K562 (cell line): ENCODE data around the gene UBLCP1. TPM values are rescaled to one million over a fixed set of nuclear protein-coding genes. Genes with fewer than 3 reads are reported as not detected.
"Not testable (repeated sequence)": the region's sequence is repeated elsewhere in the genome, so short reads cannot be mapped to it uniquely, and the experiment has no call there.

ENCODE experiments used
- ATAC-seq: fragments of 200-7000 bp; cut with Tn5 transposase; 3 replicates; pipeline ENCODE4 v1.9.1; 2020; ENCODE audit warnings: moderate library complexity
- BruUV-seq: library from RNA; stranded (reverse); fragments of 400-500 nt; replicated peaks from 2 replicates; lab custom pipeline; 2021; lab: Mats Ljungman, UMichigan
- CTCF ChIA-PET: fragments of 300-600 bp; formaldehyde crosslinking; extraction: SDS; loops from one replicate; lab custom pipeline; 2021; ENCODE audit warnings: low intra/inter-chr PET ratio; lab: Yijun Ruan, JAX
- POLR2A ChIA-PET: fragments of 300-600, 350-650 bp; sonication (Branson Sonifier 250); formaldehyde crosslinking; extraction: SDS; loops from one replicate; lab custom pipeline; 2021; ENCODE audit warnings: antibody characterized with exemption, inconsistent platforms; lab: Yijun Ruan, JAX
- DNase-seq, 4 experiments: peaks; one replicate each; pipeline versions ENCODE4 v3.0.0 to v3.0.0-alpha.2; 2011 to 2018; ENCODE audit warnings: low spot score in 3 of 4, mixed read lengths in 3 of 4; ENCODE audit errors: extremely low read depth in 1 of 4
- FAIRE-seq: peaks from 2 replicates; lab custom pipeline; 2011; peaks lifted over from hg19 to GRCh38; lab: Jason Lieb, UNC
- H2AFZ ChIP-seq: 2 replicates; pipeline ENCODE4 v1.6.0; 2011; ENCODE audit warnings: low read depth, low read length, control low read depth, inconsistent platforms
- H3K27ac ChIP-seq: fragments of 200-600 bp; 3 replicates; pipeline ENCODE4 v1.8.0; 2011; ENCODE audit warnings: low read depth, mild to moderate bottlenecking, control low read depth, inconsistent platforms, low read length, moderate library complexity, mixed read lengths; ENCODE audit errors: extremely low read depth
- H3K27me3 ChIP-seq, 2 experiments: fragments of 300-600 bp in 1 of 2; 2 replicates in 1 of 2; 3 replicates in 1 of 2; pipeline versions ENCODE4 v1.6.0 to v1.8.0; 2011; ENCODE audit warnings: inconsistent platforms in 2 of 2, low read length in 2 of 2, mild to moderate bottlenecking in 1 of 2, mixed read lengths in 1 of 2, moderate library complexity in 1 of 2; ENCODE audit not compliant: control insufficient read depth in 2 of 2, insufficient read depth in 2 of 2
- H3K36me3 ChIP-seq: fragments of 300-600 bp; 3 replicates; pipeline ENCODE4 v1.8.0; 2011; ENCODE audit warnings: mild to moderate bottlenecking, low read length, inconsistent platforms; ENCODE audit not compliant: control insufficient read depth, insufficient read depth
- H3K4me1 ChIP-seq, 2 experiments: fragments of 200-600 bp in 1 of 2; replicated peaks in 1 of 2; 2 replicates in 1 of 2; 3 replicates in 1 of 2; pipeline versions ENCODE4 v1.5.1 to v1.8.0; 2011; ENCODE audit warnings: inconsistent platforms in 2 of 2, low read length in 2 of 2, mild to moderate bottlenecking in 1 of 2, mixed read lengths in 1 of 2, moderate library complexity in 1 of 2; ENCODE audit not compliant: control insufficient read depth in 2 of 2, insufficient read depth in 2 of 2
- H3K4me2 ChIP-seq: 2 replicates; pipeline ENCODE4 v1.6.1; 2011; ENCODE audit warnings: low read length, control low read depth, inconsistent platforms, mixed read lengths; ENCODE audit not compliant: insufficient read depth
- H3K4me3 ChIP-seq: fragments of 200-600 bp; sonication (generic), shearing (Covaris generic); 2 replicates; pipeline ENCODE4 v1.5.1; 2016; ENCODE audit warnings: control low read depth, inconsistent platforms
- H3K79me2 ChIP-seq: fragments of 200-600 bp; 3 replicates; pipeline ENCODE4 v1.8.0; 2011; ENCODE audit warnings: low read length, inconsistent platforms; ENCODE audit not compliant: control insufficient read depth, insufficient read depth
- H3K9ac ChIP-seq, 2 experiments: 2 replicates each; pipeline versions ENCODE4 v1.6.0 to v1.6.1; 2011; ENCODE audit warnings: low read depth in 2 of 2, low read length in 2 of 2, control low read depth in 1 of 2, inconsistent platforms in 1 of 2, mild to moderate bottlenecking in 1 of 2, mixed read lengths in 1 of 2; ENCODE audit not compliant: insufficient read depth in 1 of 2
- H3K9me1 ChIP-seq: one replicate; pipeline ENCODE4 v1.6.0; 2011; ENCODE audit warnings: inconsistent platforms, mild to moderate bottlenecking, low read length, moderate library complexity; ENCODE audit not compliant: control insufficient read depth, insufficient read depth
- H3K9me3 ChIP-seq: replicated peaks from 2 replicates; pipeline ENCODE4 v1.5.1; 2011; ENCODE audit warnings: low read depth, low read length, inconsistent platforms; ENCODE audit not compliant: control insufficient read depth, insufficient read depth
- H4K20me1 ChIP-seq: replicated peaks from 2 replicates; pipeline ENCODE4 v1.6.1; 2011; ENCODE audit warnings: low read length, inconsistent platforms, mixed read lengths; ENCODE audit not compliant: control insufficient read depth, insufficient read depth
- BRD4 ChIP-seq: fragments of 200-600 bp; sonication (generic); IDR thresholded peaks from 2 replicates; pipeline ENCODE4 v1.6.1; 2017; ENCODE audit warnings: inconsistent platforms
- ESRRB ChIP-seq: fragments of 250-450 bp; sonication (Bioruptor Pico); IDR thresholded peaks from 2 replicates; pipeline ENCODE4 v1.5.0; 2020; ENCODE audit warnings: mild to moderate bottlenecking, moderate library complexity, borderline replicate concordance
- FOSL1 ChIP-seq: fragments of 200-800 bp; sonication (Bioruptor generic); conservative IDR thresholded peaks from 2 replicates; pipeline ENCODE4 v1.6.1; 2016; ENCODE audit warnings: missing genetic modification characterization, missing compliant biosample characterization
- KDM2B ChIP-seq: fragments of 250-450 bp; sonication (Bioruptor Pico); IDR thresholded peaks from 2 replicates; pipeline ENCODE4 v1.8.0; 2021; ENCODE audit warnings: mild to moderate bottlenecking, moderate library complexity
- SAP30 ChIP-seq: fragments of 200-600 bp; sonication (generic); IDR thresholded peaks from 2 replicates; pipeline ENCODE4 v1.6.1; 2012; ENCODE audit warnings: borderline replicate concordance, low read depth, mild to moderate bottlenecking, moderate library complexity, low read length, control low read depth, inconsistent platforms; ENCODE audit not compliant: insufficient read depth, poor library complexity, severe bottlenecking
- ZNF431 ChIP-seq: sonication (generic); formaldehyde crosslinking; IDR thresholded peaks from 2 replicates; pipeline ENCODE4 v1.8.0; 2022; ENCODE audit warnings: mild to moderate bottlenecking, missing genetic modification reagents
- ZNF644 ChIP-seq: fragments of 200-800 bp; sonication (Bioruptor generic); IDR thresholded peaks from 2 replicates; pipeline ENCODE4 v1.6.1; 2016; ENCODE audit warnings: low read depth, missing genetic modification characterization, missing compliant biosample characterization
- WGBS: fragments of 100-300 bp; shearing (Covaris generic); methylation state at CpG from one replicate; pipeline ENCODE4 v1.1.6; 2016; ENCODE audit warnings: low coverage, mixed read lengths; ENCODE audit not compliant: insufficient coverage; ENCODE audit errors: missing lambda C conversion rate; 5-methylcytosine and 5-hydroxymethylcytosine counted together
- in situ Hi-C: fragments of 300-500 bp; cut with MboI; formaldehyde crosslinking; loops from 4 replicates; pipeline ENCODE4 v1.15.0; 2018; ENCODE audit warnings: inconsistent platforms, mixed read lengths
- intact Hi-C: fragments of 100-400 bp; cut with micrococcal nuclease; formaldehyde crosslinking; loops from 2 replicates; pipeline ENCODE4 v1.14.2; 2022
- polyA plus RNA-seq, 8 experiments: library from polyadenylated mRNA; depleted of rRNA in 4 of 8; stranded (reverse) in 5 of 8; unstranded in 3 of 8; fragments of >200 nt; fragmentation: Nextera tagmentation in 2 of 8; fragmentation: Illumina TruSeq in 1 of 8; extraction: Ambion mirVana in 2 of 8; extraction: Trizol in 1 of 8; gene quantifications; 2 replicates each; pipeline versions ENCODE4 v1.2.1 to v1.2.3, GENCODE V29; 2011 to 2014; ENCODE audit warnings: inconsistent platforms in 1 of 8, missing spikeins in 1 of 8
- total RNA-seq, 7 experiments: library from RNA; depleted of rRNA in 6 of 7; stranded (reverse); fragments of >200 nt in 6 of 7; fragmentation: Illumina TruSeq in 2 of 7; extraction: Trizol in 2 of 7; gene quantifications; 2 replicates each; pipeline versions ENCODE4 v1.2.1 to v1.2.3, GENCODE V29; 2011 to 2021; ENCODE audit warnings: low replicate concordance in 1 of 7
- TF ChIP-seq, protein P1 (sequence below), 2 experiments: fragments of 200-800 bp in 1 of 2; sonication (Bioruptor generic) in 1 of 2; sonication (generic) in 1 of 2; formaldehyde crosslinking in 1 of 2; IDR thresholded peaks in 1 of 2; conservative IDR thresholded peaks in 1 of 2; 2 replicates each; pipeline versions ENCODE4 v1.5.0 to v1.6.1; 2016 to 2020; ENCODE audit warnings: missing compliant biosample characterization in 1 of 2, missing genetic modification characterization in 1 of 2, missing genetic modification reagents in 1 of 2
- TF ChIP-seq, protein P2 (sequence below): sonication (generic); formaldehyde crosslinking; IDR thresholded peaks from 2 replicates; pipeline ENCODE4 v1.8.0; 2023; ENCODE audit warnings: mild to moderate bottlenecking, missing genetic modification reagents

UBLCP1 gene
- total and polyA plus RNA-seq, 9 of the 15 experiments (the other 6 are each of a cell fraction or from before 2014, with no cell fraction given): 18.8 to 39.8 (median 30.2) TPM

DNA sequence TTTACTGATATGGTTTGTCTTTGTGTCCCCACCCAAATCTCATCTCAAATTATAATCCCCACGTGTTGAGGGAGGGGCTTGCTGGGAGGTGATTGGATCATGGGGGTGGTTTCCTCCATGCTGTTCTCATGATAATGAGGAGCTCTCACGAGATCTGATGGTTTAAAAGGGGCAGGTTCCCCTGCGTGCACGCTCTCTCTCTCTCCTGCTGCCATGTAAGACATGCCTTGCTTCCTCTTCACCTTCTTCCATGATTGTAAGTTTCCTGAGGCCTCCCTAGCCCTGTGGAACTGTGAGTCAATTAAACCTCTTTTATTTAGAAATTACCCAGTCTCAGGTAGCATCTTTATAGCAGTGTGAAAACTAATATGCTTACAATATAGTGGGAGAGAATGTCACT lies 2.9 kb upstream of the UBLCP1 start:
- H3K4me1 ChIP-seq, H3K4me3 ChIP-seq, H3K27me3 ChIP-seq, FAIRE-seq, intact Hi-C loops, H3K36me3 ChIP-seq, DNase-seq, POLR2A ChIA-PET, in situ Hi-C loops, H3K9ac ChIP-seq, CTCF ChIA-PET, H3K4me2 ChIP-seq, H4K20me1 ChIP-seq, H2AFZ ChIP-seq, BruUV-seq, ATAC-seq, H3K9me1 ChIP-seq, H3K27ac ChIP-seq, H3K9me3 ChIP-seq: not testable (repeated sequence)
- 50% methylated on average over 4 of the region's 4 CpGs for WGBS
- peaks cover 34% of the 10 kb centered on the region for H3K79me2 ChIP-seq
- peak; percentile 91 for TF ChIP-seq ZNF431 (CRISPR knock-in tag)

GRCh38 chr5:159262472-159262858 lies 625 bp upstream of the UBLCP1 start:
- intact Hi-C loops: loop anchor here (2.0 kb wide), 1 partner anchor 54 kb away; the partner anchor contains the start of gene RNF145
- Histone ChIP-seq H2AFZ (peak overlapping the region; percentile 99), H3K4me1 (peaks cover 4 to 7% of the 10 kb centered on the region in 2 experiments; a peak in 3 of 5 replicates), H3K36me3 (peaks cover 4% of the 10 kb centered on the region; the same call in 1 of the 3 replicates), H3K27me3 (no peaks in the 10 kb centered on the region), H3K79me2 (peaks cover 38% of the 10 kb centered on the region), H3K9me3 (no peaks in the 10 kb centered on the region), H3K9ac (peak overlapping the region; percentile 91 to 93; a peak in 3 of 4 replicates), H3K4me3 (peak overlapping the region; percentile 86), H3K27ac (peak overlapping the region; percentile 98), H3K9me1 (no peaks in the 10 kb centered on the region), H4K20me1 (no peaks in the 10 kb centered on the region), H3K4me2 (peak overlapping the region; percentile 94)
- FAIRE-seq: no peak
- 4% methylated on average over 10 of the region's 10 CpGs for WGBS
- ChIA-PET CTCF (no interaction called here), POLR2A (interaction anchor here (0.7 to 1.1 kb wide), 3 partner anchors 10 to 54 kb away, joined by 3 read pairs; no protein-coding TSS in a partner anchor)
- peak; percentile 61 for ATAC-seq
- BruUV-seq: no TSS peak
- peak in 1 of 4 experiments; percentile 8 for DNase-seq
- in situ Hi-C loops: no loop called here
- TF ChIP-seq KDM2B (CRISPR knock-in tag) (no peak), FOSL1 (tag) (peak; percentile 53; the same call in 1 of the 2 replicates), ZNF644 (0 out of 2 replicates have a peak, but pooled peaks have one; percentile 14), SAP30 (peak; percentile 10), ESRRB (no peak), BRD4 (0 out of 2 replicates have a peak, but pooled peaks have one; percentile 10)
- TF ChIP-seq, protein P1, sequence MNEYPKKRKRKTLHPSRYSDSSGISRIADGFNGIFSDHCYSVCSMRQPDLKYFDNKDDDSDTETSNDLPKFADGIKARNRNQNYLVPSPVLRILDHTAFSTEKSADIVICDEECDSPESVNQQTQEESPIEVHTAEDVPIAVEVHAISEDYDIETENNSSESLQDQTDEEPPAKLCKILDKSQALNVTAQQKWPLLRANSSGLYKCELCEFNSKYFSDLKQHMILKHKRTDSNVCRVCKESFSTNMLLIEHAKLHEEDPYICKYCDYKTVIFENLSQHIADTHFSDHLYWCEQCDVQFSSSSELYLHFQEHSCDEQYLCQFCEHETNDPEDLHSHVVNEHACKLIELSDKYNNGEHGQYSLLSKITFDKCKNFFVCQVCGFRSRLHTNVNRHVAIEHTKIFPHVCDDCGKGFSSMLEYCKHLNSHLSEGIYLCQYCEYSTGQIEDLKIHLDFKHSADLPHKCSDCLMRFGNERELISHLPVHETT (CRISPR knock-in tag; conservative IDR thresholded peaks at IDR 0.05 in 1 of 2, IDR thresholded peaks at IDR 0.05 in 1 of 2): no peak
- TF ChIP-seq, protein P2, sequence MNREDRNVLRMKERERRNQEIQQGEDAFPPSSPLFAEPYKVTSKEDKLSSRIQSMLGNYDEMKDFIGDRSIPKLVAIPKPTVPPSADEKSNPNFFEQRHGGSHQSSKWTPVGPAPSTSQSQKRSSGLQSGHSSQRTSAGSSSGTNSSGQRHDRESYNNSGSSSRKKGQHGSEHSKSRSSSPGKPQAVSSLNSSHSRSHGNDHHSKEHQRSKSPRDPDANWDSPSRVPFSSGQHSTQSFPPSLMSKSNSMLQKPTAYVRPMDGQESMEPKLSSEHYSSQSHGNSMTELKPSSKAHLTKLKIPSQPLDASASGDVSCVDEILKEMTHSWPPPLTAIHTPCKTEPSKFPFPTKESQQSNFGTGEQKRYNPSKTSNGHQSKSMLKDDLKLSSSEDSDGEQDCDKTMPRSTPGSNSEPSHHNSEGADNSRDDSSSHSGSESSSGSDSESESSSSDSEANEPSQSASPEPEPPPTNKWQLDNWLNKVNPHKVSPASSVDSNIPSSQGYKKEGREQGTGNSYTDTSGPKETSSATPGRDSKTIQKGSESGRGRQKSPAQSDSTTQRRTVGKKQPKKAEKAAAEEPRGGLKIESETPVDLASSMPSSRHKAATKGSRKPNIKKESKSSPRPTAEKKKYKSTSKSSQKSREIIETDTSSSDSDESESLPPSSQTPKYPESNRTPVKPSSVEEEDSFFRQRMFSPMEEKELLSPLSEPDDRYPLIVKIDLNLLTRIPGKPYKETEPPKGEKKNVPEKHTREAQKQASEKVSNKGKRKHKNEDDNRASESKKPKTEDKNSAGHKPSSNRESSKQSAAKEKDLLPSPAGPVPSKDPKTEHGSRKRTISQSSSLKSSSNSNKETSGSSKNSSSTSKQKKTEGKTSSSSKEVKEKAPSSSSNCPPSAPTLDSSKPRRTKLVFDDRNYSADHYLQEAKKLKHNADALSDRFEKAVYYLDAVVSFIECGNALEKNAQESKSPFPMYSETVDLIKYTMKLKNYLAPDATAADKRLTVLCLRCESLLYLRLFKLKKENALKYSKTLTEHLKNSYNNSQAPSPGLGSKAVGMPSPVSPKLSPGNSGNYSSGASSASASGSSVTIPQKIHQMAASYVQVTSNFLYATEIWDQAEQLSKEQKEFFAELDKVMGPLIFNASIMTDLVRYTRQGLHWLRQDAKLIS (CRISPR knock-in tag): no peak
